CD4-positive, alpha-beta T cell (primary cell): ENCODE data around the gene ASRGL1. TPM values are rescaled to one million over a fixed set of nuclear protein-coding genes. Genes with fewer than 3 reads are reported as not detected.

Experiments used
- ATAC-seq: fragments of 200-7000 bp; cut with Tn5 transposase; one replicate; pipeline ENCODE4 v1.10.0; 2022; ENCODE audit warnings: mild to moderate bottlenecking; ENCODE audit not compliant: poor library complexity
- CTCF ChIA-PET: fragments of 350-600 bp; sonication (Branson Sonifier 250); formaldehyde crosslinking; loops from one replicate; lab custom pipeline; 2021; ENCODE audit warnings: antibody characterized with exemption, inconsistent platforms; lab: Charles Lee
- POLR2A ChIA-PET: fragments of 350-600 bp; sonication (Branson Sonifier 250); formaldehyde crosslinking; loops from one replicate; lab custom pipeline; 2021; ENCODE audit warnings: antibody characterized with exemption, inconsistent platforms; lab: Charles Lee
- DNase-seq, 14 experiments: peaks; one replicate each; pipeline ENCODE4 v3.0.0-alpha.2; 2013 to 2020; ENCODE audit warnings: mixed read lengths in 2 of 14
- H3K27ac ChIP-seq, 2 donors: one replicate each; pipeline versions ENCODE4 v1.5.1 to v1.7.0; 2013; ENCODE audit warnings: low read length in 2 of 2, low read depth in 1 of 2, mild to moderate bottlenecking in 1 of 2
- H3K27me3 ChIP-seq, 2 experiments: 1 replicate in 1 of 2; 2 replicates in 1 of 2; pipeline versions ENCODE4 v1.6.1 to v1.7.0; 2013; ENCODE audit warnings: low read length in 2 of 2, control low read depth in 1 of 2, mild to moderate bottlenecking in 1 of 2, moderate library complexity in 1 of 2; ENCODE audit not compliant: insufficient read depth in 2 of 2, control insufficient read depth in 1 of 2
- H3K36me3 ChIP-seq: one replicate; pipeline ENCODE4 v1.6.1; 2013; ENCODE audit warnings: low read length, control low read depth; ENCODE audit not compliant: insufficient read depth
- H3K4me1 ChIP-seq: one replicate; pipeline ENCODE4 v1.6.1; 2013; ENCODE audit warnings: low read length, control low read depth; ENCODE audit not compliant: insufficient read depth
- H3K4me3 ChIP-seq: one replicate; pipeline ENCODE4 v1.5.1; 2013; ENCODE audit warnings: mild to moderate bottlenecking, low read length, moderate library complexity
- H3K9me3 ChIP-seq, 2 experiments: 1 replicate in 1 of 2; 2 replicates in 1 of 2; pipeline versions ENCODE4 v1.6.1 to v1.7.0; 2013; ENCODE audit warnings: low read length in 2 of 2, mild to moderate bottlenecking in 2 of 2, control low read depth in 1 of 2, moderate library complexity in 1 of 2; ENCODE audit not compliant: control insufficient read depth in 1 of 2, insufficient read depth in 1 of 2
- H3K27ac Mint-ChIP-seq: one replicate; pipeline ENCODE4 v1.8.0; 2020; ENCODE audit warnings: mixed read lengths
- H3K27me3 Mint-ChIP-seq: one replicate; pipeline ENCODE4 v1.8.0; 2021; ENCODE audit warnings: mixed read lengths
- H3K36me3 Mint-ChIP-seq: one replicate; pipeline ENCODE4 v1.8.0; 2021; ENCODE audit warnings: low read depth, mixed read lengths
- H3K4me1 Mint-ChIP-seq: one replicate; pipeline ENCODE4 v1.8.0; 2021; ENCODE audit warnings: low read depth, mixed read lengths
- H3K4me3 Mint-ChIP-seq: one replicate; pipeline ENCODE4 v1.8.0; 2020; ENCODE audit warnings: mild to moderate bottlenecking, mixed read lengths
- H3K9me3 Mint-ChIP-seq: one replicate; pipeline ENCODE4 v1.8.0; 2020; ENCODE audit warnings: mixed read lengths
- intact Hi-C, 2 experiments: fragments of 100-400 bp; cut with DNase I in 1 of 2; cut with micrococcal nuclease in 1 of 2; formaldehyde crosslinking; loops; one replicate each; pipeline versions ENCODE4 v1.15.1 to v1.9.0; 2023 to 2025; cut with DNase I, micrococcal nuclease
- total RNA-seq, 174 experiments: library from RNA in 2 of 174; stranded (reverse) in 2 of 174; gene quantifications; one replicate each; pipeline ENCODE4 v1.2.3 and lab custom pipeline; 2021 to 2026
- TF ChIP-seq, protein P1 (sequence below): fragments of 200-600 bp; IDR thresholded peaks from one replicate; pipeline ENCODE4 v1.8.0; 2022; ENCODE audit warnings: antibody characterized with exemption, mild to moderate bottlenecking

ASRGL1 gene
- total RNA-seq, 2 experiments from 2014 or later: 0.74 to 0.81 TPM

DNA sequence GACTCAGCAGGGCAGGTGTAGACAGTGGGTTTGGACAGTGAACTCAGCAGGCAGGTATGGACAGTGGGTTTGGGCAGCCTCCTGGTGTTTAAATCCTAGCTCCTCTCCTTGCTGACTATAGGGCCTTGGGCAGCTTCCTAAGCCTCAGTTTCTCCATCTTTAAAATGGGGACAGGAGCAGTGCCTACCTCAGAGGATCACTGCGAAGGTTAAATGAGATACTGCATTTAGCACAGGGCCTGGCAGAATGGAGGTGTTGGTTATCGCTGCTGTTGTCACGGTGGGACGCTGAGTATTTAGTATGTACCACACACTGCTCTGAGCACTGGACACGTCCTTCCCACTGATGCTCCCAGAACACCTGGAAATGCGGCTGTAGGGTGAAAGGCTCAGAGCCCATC lies 67.2 kb downstream of the ASRGL1 start:
- intact Hi-C loops: no loop called here
- CTCF ChIA-PET: no interaction called here
- Mint-ChIP-seq H3K27me3 (no peaks in the 10 kb centered on the region), H3K9me3 (no peaks in the 10 kb centered on the region), H3K36me3 (no peaks in the 10 kb centered on the region), H3K27ac (no peak overlapping the region), H3K4me1 (peaks cover 23% of the 10 kb centered on the region), H3K4me3 (no peak overlapping the region)
- Histone ChIP-seq H3K36me3 (no peaks in the 10 kb centered on the region), H3K4me3 (no peak overlapping the region), H3K27ac (no peak overlapping the region), H3K4me1 (peaks cover 36% of the 10 kb centered on the region), H3K27me3 (no peaks in the 10 kb centered on the region), H3K9me3 (no peaks in the 10 kb centered on the region)
- ATAC-seq: no peak
- DNase-seq: no peak
- POLR2A ChIA-PET: no interaction called here
- TF ChIP-seq, protein P1, sequence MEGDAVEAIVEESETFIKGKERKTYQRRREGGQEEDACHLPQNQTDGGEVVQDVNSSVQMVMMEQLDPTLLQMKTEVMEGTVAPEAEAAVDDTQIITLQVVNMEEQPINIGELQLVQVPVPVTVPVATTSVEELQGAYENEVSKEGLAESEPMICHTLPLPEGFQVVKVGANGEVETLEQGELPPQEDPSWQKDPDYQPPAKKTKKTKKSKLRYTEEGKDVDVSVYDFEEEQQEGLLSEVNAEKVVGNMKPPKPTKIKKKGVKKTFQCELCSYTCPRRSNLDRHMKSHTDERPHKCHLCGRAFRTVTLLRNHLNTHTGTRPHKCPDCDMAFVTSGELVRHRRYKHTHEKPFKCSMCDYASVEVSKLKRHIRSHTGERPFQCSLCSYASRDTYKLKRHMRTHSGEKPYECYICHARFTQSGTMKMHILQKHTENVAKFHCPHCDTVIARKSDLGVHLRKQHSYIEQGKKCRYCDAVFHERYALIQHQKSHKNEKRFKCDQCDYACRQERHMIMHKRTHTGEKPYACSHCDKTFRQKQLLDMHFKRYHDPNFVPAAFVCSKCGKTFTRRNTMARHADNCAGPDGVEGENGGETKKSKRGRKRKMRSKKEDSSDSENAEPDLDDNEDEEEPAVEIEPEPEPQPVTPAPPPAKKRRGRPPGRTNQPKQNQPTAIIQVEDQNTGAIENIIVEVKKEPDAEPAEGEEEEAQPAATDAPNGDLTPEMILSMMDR: no peak

DNA sequence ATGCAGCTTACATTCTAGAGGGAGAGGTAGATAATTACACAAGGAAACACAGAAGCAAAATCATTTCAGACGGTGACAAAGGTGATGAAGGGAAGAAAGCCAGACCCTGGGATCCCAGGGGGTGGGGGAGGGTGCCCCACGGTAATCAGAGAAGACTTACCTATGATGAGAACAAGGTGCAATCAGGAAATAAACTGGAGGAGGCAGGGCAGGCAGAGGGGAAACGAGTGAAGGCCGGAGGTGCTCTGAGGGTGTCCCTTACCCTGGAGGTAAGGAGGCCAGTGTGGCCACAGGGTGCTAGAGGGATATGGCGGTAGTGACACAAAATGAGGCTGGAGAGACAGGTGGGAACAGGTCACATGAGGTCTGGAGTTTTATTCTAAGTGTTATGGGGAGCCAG lies 67.7 kb downstream of the ASRGL1 start:
- H3K4me3 ChIP-seq: no peak overlapping the region
- H3K27ac ChIP-seq: no peak overlapping the region
- H3K36me3 ChIP-seq: no peaks in the 10 kb centered on the region
- H3K27me3 ChIP-seq: no peaks in the 10 kb centered on the region
- Mint-ChIP-seq H3K27ac (no peak overlapping the region), H3K36me3 (no peaks in the 10 kb centered on the region), H3K4me3 (no peak overlapping the region), H3K4me1 (peaks cover 23% of the 10 kb centered on the region), H3K27me3 (no peaks in the 10 kb centered on the region), H3K9me3 (no peaks in the 10 kb centered on the region)
- POLR2A ChIA-PET: no interaction called here
- ATAC-seq (no peak), DNase-seq (no peak)
- no peaks in the 10 kb centered on the region for H3K9me3 ChIP-seq
- TF ChIP-seq, protein P1: no peak
- CTCF ChIA-PET: no interaction called here
- intact Hi-C loops: no loop called here
- peaks cover 32% of the 10 kb centered on the region for H3K4me1 ChIP-seq

DNA sequence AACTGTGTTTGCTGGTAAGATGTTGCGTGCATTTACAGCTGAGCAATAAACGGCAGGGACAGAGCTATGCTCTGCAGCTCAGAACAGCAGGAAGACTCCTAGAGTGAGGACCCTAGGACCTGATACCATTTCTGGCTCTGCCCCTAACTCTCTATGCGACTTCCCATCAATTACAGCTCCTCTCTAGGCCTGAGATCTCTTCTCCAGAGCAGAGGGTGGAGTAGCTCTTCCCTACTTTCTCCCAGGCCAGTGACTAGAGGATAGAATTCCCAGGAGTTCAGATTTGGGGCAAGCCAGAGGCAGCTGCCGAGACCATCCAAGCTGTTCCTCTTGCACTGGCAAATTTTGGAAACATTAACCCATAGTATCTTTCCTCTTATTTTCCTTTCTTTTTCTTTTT lies 68.8 kb downstream of the ASRGL1 start:
- H3K9me3 Mint-ChIP-seq: no peaks in the 10 kb centered on the region
- no peak overlapping the region for H3K4me3 ChIP-seq
- no peaks in the 10 kb centered on the region for H3K27me3 Mint-ChIP-seq
- ATAC-seq: no peak
- peaks cover 23% of the 10 kb centered on the region for H3K4me1 Mint-ChIP-seq
- CTCF ChIA-PET: interaction anchor here (1.0 kb wide), 2 partner anchors 13 to 19 kb away, joined by 3 read pairs; no protein-coding TSS in a partner anchor
- no peak overlapping the region for H3K4me3 Mint-ChIP-seq
- TF ChIP-seq, protein P1: no peak
- H3K36me3 ChIP-seq: no peaks in the 10 kb centered on the region
- H3K27me3 ChIP-seq: no peaks in the 10 kb centered on the region
- intact Hi-C loops: no loop called here
- no peak overlapping the region for H3K27ac ChIP-seq
- DNase-seq: no peak
- no peak overlapping the region for H3K27ac Mint-ChIP-seq
- POLR2A ChIA-PET: no interaction called here
- H3K4me1 ChIP-seq: peaks cover 20% of the 10 kb centered on the region
- H3K9me3 ChIP-seq: no peaks in the 10 kb centered on the region
- no peaks in the 10 kb centered on the region for H3K36me3 Mint-ChIP-seq
